GM18517 (cell line): ENCODE measurements around the gene LSAMP.

Source experiments
- ATAC-seq: cut with Tn5 transposase; IDR thresholded peaks from one replicate; pipeline ENCODE4 v1.9.1; 2021; ENCODE audit warnings: mild to moderate bottlenecking, moderate library complexity; ENCODE audit not compliant: unreplicated experiment

The LSAMP gene

GRCh38 chr3:116445311-116445841, at the start of gene LSAMP:
TSS of gene LSAMP (minus strand) at chr3:116445487.
- no peak for ATAC-seq

GRCh38 chr3:116492379-116492778, 47.1 kb upstream of the LSAMP start:
- no peak for ATAC-seq

DNA sequence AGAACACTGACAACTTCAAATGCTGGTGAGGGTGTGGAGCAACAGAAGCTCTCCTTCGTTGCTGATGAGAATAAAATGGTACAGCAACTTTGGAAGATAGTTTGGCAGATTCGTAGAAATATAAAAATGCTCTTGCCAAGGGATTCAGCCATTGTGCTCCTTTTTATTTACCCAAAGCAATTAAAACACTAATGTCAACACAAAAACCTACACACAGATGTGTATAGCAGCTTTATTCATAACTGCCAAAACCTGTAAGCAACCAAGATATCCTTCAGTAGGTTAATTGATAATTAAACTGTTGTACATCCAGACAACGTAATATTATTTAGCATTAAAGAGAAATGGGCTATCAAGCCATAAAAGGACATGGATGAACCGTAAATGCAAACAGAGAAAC, 37.8 kb upstream of the LSAMP start:
- no peak for ATAC-seq

GRCh38 chr3:116476691-116477090, 31.4 kb upstream of the LSAMP start:
- no peak for ATAC-seq

GRCh38 chr3:116474801-116475200, 29.5 kb upstream of the LSAMP start:
- ATAC-seq = no peak

DNA sequence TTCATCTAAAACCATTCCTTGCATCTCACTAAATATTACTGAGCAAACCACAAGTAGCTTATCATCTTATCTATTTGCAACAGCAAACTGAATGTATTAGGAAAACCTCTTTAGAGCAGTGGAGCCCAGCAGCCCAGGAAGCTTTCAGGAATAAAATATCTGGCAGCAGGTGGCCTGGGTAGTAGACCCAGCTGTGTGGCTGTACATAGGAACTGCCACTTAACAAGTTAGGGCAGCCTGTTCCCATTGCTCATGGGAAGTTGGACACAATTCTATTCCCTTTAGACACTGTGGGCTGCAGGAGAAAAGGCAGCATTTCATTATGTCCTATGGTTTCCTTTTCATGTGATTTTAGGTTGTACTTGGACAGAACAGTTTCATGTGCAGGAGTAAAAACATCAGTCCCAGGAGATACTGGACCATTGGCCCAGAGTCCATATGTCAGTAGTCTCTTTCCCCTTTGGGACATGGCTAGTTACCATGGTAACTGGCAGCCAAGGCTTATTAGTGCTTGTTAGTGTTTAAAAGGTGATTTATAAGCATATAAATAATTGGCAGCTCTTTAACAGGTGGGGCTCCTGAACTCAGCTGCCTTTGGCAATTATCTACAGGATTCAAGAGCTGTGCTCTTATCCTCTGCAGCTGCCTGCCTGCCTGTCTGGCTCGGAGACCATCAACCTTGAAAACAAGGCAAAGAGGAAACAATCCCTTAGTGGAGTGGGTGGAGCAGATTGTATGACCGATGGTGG, 28.9 kb upstream of the LSAMP start:
- ATAC-seq = no peak

- ATAC-seq = no peak
These were observed 28.3 kb upstream of the LSAMP start for GRCh38 chr3:116473602-116474001.

GRCh38 chr3:116470605-116471197, 25.4 kb upstream of the LSAMP start:
- ATAC-seq = no peak

DNA sequence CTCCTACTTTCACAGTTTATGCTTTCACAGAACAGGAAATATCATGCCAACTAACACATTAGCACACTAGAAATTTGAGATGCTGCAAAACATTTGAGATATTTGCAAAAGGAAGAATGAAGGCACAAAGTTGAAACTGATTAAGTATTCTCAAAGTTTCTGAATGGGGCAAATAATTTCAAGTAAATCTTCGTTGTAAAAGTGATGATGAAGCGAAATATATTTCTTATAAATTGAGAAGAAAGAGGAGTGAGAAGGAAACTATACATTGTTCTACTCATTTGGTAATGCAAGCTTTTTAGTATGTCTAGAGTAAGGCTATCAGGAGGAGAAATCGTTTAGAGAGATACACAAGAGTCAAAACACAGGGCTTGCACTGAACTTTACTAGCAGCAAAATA, 24.3 kb upstream of the LSAMP start:
- no peak for ATAC-seq

DNA sequence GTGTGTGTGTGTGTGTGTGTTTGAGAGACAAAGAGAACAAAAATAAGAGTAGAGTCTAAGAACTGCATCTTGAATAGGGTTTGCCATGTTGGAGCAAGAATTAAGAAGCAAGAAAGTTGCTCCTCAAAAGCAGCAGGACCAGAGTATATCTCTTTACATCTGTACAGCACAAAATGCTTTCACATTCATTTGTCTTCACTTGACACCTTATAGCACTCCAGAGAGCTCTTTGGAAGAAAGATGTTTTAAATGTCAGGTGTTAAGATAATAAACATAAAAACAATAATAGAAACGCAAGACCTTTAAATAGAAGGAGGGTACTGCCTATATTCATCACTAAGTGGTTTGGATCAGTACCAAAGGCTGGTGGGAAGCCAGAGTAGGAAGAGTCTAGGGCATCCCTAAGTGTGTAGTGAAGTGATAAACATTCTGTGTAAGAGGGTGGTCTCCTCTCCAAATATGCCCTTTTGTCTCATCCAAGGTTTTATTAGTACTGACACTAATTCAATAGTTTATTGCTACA, 19.1 kb upstream of the LSAMP start:
- no peak for ATAC-seq

DNA sequence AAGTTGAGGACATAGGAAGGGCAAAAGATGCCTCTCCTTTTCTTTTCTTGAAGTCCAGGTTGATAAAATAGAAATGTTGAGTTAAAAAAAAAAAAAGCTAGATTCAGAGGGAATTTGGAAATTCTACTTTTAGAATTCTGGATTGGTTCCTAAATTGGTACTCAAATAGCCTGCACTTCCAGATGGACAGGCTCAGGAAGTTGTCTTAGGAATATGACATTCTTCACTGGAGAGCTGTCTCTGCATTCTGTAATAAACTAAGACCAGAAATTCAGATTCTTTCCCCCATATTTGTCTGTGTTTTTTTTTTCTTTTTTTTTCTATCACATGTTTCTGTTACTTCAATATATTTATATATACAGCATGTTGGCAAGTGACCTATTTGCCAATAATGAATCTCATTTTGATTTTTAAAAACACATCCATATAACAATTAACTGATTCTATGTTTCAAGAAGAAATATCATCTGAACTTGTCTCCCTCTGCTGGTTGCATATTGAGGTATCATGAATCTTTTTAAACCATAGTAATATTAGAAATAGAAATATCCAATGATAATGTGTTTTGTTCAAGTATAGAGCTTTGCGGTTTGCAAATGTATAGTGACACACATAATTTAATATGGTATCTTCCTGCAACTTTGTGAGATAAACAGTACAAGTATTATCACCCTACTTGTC, 8.5 kb upstream of the LSAMP start:
- no peak for ATAC-seq

DNA sequence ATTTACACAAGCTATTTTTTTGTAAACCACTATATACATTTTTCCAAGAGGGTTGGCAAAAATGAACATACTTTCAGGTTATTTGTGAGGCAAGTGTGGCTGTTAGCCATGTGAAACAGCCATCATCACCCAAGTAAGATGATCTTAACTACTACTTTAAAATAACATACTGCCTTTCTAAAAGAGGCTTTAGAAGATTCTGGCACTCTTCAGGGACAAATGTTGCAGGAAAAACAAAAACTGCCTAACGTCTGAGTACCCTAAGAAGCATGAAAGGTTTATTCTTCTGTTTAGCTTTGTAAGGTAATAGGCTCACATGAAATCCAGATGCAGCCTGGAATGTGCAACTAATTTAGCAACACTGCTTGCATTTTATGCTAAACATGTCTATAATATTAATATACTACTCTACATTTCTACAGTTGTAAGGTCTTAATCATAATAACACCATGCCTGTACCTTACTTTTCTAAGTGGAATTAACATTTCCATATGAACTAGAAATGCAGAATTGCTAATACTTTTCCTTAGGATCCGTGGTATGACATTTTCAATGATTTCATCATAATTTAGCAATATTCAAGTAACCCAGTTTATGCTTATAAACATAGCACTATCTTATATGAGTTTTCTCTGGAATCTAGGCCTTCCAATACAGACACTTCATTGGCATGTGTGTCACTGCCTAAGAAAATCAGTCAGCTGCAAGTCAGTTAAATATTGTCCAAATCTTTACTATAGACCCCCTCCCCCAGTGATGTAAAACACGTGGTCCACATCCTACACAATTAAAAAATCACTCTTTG, 4.5 kb upstream of the LSAMP start:
- no peak for ATAC-seq

DNA sequence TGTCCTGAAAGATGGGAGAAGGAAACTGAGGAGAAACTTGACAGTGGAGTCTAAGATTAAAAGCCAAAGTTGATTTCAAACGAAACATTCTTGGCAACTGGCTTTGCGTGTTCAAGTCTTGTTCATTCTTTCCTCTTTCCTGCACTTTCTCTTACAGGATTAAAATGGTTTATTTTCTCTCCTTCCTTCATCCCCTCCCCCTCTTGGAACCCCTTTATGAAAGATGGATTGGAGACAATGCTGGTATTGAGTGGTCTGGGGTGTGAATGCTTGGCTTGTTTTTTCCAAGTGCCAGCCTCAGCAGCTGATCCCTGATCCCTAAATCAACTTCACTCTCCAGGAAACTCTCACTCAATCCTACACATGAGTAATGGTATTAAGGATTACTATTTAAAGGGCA, 703 bp upstream of the LSAMP start:
- no peak for ATAC-seq

DNA sequence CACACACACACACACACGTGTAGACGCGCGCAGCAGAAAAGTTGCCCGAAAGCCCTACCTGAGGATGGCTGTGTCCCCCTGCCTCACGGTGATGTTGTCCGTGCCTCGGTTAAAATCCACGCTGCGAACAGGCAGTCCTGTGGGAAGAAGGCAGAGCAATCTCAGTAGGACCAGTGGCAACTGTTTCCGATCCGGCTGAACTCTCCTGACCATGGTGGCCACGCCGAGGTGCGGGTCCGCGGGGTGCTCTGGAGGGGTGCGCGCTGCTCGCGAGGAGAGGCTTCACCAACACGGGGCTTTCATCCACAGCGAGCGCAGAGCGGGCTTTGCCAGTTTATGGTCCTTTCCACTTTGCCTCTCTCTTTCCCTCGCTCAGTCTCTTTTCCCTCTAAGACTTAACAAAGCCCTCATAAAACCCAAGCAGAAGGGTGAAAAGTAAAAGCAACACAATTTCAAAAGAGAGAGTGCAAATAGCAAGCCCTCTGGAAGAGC, 422 bp downstream of the LSAMP start:
- ATAC-seq = no peak

DNA sequence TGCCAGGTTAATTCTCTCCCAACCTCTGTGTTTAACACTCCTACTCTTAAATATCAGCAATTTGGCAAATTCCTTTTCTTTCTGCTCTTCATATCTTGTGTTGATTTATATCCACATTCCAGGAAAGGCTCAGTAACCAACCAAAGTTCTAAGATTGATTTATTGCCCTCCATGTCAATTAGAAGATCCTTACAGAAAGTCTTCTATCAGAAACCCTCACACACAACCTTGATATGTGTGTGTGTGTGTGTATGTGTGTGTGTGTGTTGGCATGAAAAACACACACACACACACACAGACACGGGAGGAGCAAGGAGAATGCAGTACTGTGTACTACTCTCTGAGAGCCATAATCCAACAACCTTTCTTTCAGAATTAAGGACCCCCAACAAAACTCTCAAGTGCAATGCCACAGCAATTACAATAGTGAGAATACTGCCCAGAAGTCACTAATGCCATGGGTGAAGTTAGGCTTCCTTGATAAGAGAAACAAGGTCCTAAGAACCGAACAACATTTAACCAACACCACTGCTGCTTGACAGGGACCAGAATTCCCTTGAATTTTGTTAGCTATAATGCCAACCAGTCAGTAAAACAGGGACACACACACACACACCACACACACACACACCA, 1.1 kb downstream of the LSAMP start:
- ATAC-seq = no peak

DNA sequence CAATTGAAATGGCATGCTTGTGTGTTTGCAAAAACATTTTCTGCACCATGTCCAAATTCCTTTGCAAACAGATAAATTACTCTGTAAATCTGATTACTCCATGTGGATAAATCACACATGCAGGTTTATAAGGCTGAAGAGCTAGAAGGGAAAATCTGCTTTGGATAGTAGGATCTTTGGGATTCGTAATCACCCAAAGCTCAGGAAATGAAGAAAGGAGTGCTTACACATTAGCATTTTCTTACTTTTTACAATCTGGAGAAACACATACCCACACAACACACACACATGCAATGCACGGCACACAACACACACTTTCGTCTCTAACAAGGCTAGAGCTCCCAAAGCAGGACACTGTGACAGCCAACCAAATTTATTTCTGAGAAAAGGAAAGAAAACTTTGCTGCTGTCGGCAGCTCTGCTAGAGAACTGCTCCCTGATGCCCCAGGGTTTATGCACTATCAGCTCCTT, 2.1 kb downstream of the LSAMP start:
- no peak for ATAC-seq

GRCh38 chr3:116442331-116443021, 2.8 kb downstream of the LSAMP start:
- ATAC-seq = no peak

- no peak for ATAC-seq
These were observed 3.6 kb downstream of the LSAMP start for GRCh38 chr3:116441652-116442051.

DNA sequence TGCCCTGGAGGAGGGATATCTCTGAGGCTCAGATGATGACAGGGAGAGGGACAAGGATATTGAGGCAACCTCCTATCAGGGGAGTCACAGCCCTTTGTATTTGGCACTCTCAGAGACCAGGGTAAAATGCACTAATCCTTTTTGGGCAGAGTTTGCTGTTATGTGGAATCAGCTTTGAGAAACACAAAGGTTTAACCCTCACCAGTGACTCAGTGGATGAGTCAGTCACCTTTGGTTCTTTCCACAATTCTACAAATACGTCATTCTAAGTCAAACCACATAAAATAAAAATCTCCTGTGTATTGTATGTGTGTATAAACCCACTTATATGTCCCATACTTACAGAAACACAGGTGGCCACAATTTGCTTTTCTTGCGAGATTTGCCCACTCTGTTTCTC, 5.1 kb downstream of the LSAMP start:
- ATAC-seq = no peak

DNA sequence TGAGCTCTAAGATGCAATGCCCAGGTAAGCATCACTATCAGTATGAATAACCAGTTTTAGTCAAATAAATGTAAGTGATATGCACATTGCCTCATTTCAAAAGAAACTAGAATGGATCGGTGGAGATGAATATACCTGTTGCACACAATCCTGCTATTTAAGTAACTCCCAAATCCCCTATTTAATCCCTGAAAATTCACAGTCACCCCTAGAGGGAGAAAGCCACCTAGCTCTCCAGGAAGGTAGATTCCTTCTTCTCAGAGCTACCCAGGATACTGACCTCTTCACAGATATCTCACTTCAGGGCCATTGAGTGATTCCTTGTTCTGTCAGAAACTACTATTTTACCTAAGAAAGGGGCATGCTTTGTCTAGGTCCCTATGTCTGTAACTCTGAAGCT, 11.7 kb downstream of the LSAMP start:
- ATAC-seq = no peak
